ENCODE data around the gene WFDC1. TPM values are rescaled to one million over a fixed set of nuclear protein-coding genes. Genes with fewer than 3 reads are reported as not detected.

The WFDC1 gene
- polyA plus RNA-seq, 1 of the 3 experiments (the other 2 are of a cell fraction), result 0.03 TPM

GRCh38 chr16:84246679-84247077 is 48.0 kb upstream of the WFDC1 start:
- no peak for DNase-seq
- Histone ChIP-seq H3K4me2 (no peak overlapping the region), H3F3A (replicated peaks; ENCODE audit: insufficient read depth) (no peaks in the 10 kb centered on the region), H4K20me1 (ENCODE audit: insufficient read depth) (no peaks in the 10 kb centered on the region), H3K27me3 (ENCODE audit: insufficient read depth) (peaks cover 9% of the 10 kb centered on the region; the same call in 1 of the 2 replicates), H3K9me2 (no peaks in the 10 kb centered on the region), H3K79me2 (ENCODE audit: insufficient read depth) (no peaks in the 10 kb centered on the region), H3K4me1 (ENCODE audit: control insufficient read depth in 1 of 2, insufficient read depth in 2 of 2, low read depth in 1 of 2, low read length in 1 of 2) (peaks cover 0 to 6% of the 10 kb centered on the region in 2 experiments; a peak in 1 of 4 replicates), H3K27ac (ENCODE audit: low read depth in 2 of 2, low read length in 1 of 2) (no peak overlapping the region), H3K9me3 (no peaks in the 10 kb centered on the region), H2AFZ (ENCODE audit: low read depth) (no peak overlapping the region), H3K36me3 (replicated peaks in 1 of 2; ENCODE audit: control insufficient read depth in 1 of 2, insufficient read depth in 2 of 2, low read length in 1 of 2) (no peaks in the 10 kb centered on the region), H3K4me3 (ENCODE audit: low read depth in 2 of 2, low read length in 1 of 2) (no peak overlapping the region), H3K9ac (no peak overlapping the region)
- no peak for TF ChIP-seq USF1 (IDR thresholded peaks at IDR 0.05; ENCODE audit: borderline replicate concordance, low read depth)
- ChIA-PET POLR2A (no interaction called here), CTCF (interaction anchor here (1.0 to 1.6 kb wide), 3 partner anchors 13 to 60 kb away, joined by 3 to 5 read pairs (median 4); partner anchors contain the start of gene TAF1C)
- WGBS (ENCODE audit: low lambda C conversion rate), result 73% methylated on average over 5 of the region's 5 CpGs

- no peak overlapping the region for H2AFZ ChIP-seq (ENCODE audit: low read depth)
- no peaks in the 10 kb centered on the region for H3K9me3 ChIP-seq
- H3K4me1 ChIP-seq (ENCODE audit: control insufficient read depth in 1 of 2, insufficient read depth in 2 of 2, low read depth in 1 of 2, low read length in 1 of 2), result peaks cover 0 to 6% of the 10 kb centered on the region in 2 experiments; a peak in 1 of 4 replicates
- no peaks in the 10 kb centered on the region for H3K36me3 ChIP-seq (replicated peaks in 1 of 2; ENCODE audit: control insufficient read depth in 1 of 2, insufficient read depth in 2 of 2, low read length in 1 of 2)
- H3K27ac ChIP-seq (ENCODE audit: low read depth in 2 of 2, low read length in 1 of 2), result no peak overlapping the region
- H3K79me2 ChIP-seq (ENCODE audit: insufficient read depth), result no peaks in the 10 kb centered on the region
- CTCF ChIA-PET, result interaction anchor here (1.4 to 1.6 kb wide), 2 partner anchors 60 kb away, joined by 4 to 5 read pairs; partner anchors contain the start of gene TAF1C
- peaks cover 9% of the 10 kb centered on the region; the same call in 1 of the 2 replicates for H3K27me3 ChIP-seq (ENCODE audit: insufficient read depth)
- H3F3A ChIP-seq (replicated peaks; ENCODE audit: insufficient read depth), result no peaks in the 10 kb centered on the region
- no peaks in the 10 kb centered on the region for H3K9me2 ChIP-seq
- no peak overlapping the region for H3K9ac ChIP-seq
- no peak overlapping the region for H3K4me2 ChIP-seq
- TF ChIP-seq REST (IDR thresholded peaks at IDR 0.05; ENCODE audit: low read depth, low read length) (no peak), PBX3 (IDR thresholded peaks at IDR 0.05) (no peak), RAD21 (IDR thresholded peaks at IDR 0.05; ENCODE audit: low read length) (no peak), USF1 (IDR thresholded peaks at IDR 0.05; ENCODE audit: borderline replicate concordance, low read depth) (no peak), YY1 (IDR thresholded peaks at IDR 0.05; ENCODE audit: low read depth) (no peak), MAX (IDR thresholded peaks at IDR 0.05; ENCODE audit: low read depth) (no peak), POLR2AphosphoS5 (IDR thresholded peaks at IDR 0.05; ENCODE audit: low read depth, low read length) (no peak), GATA2 (CRISPR knock-in tag; IDR thresholded peaks at IDR 0.05) (no peak), CHD2 (IDR thresholded peaks at IDR 0.05; ENCODE audit: low read length, partially characterized antibody) (no peak), TAF1 (IDR thresholded peaks at IDR 0.05; ENCODE audit: borderline replicate concordance, low read depth, low read length) (no peak), ELF1 (IDR thresholded peaks at IDR 0.05) (no peak), RXRA (IDR thresholded peaks at IDR 0.05; ENCODE audit: borderline replicate concordance, low read depth) (no peak)
- POLR2A ChIA-PET, result no interaction called here
- no peak overlapping the region for H3K4me3 ChIP-seq (ENCODE audit: low read depth in 2 of 2, low read length in 1 of 2)
- H4K20me1 ChIP-seq (ENCODE audit: insufficient read depth), result no peaks in the 10 kb centered on the region
- WGBS (ENCODE audit: low lambda C conversion rate), result 71% methylated on average over 6 of the region's 6 CpGs
- no peak for DNase-seq
These were observed 47.3 kb upstream of the WFDC1 start for GRCh38 chr16:84247331-84247730.
